Parathyroid adenoma (tissue), 2 donors: ENCODE results near the gene CCSER1.

Experiments
- H2AFZ ChIP-seq: fragments of 300-600 bp; sonication (generic); one replicate; pipeline ENCODE4 v1.7.0; 2017; ENCODE audit warnings: antibody characterized with exemption, mild to moderate bottlenecking
- H3K27ac ChIP-seq: fragments of 300-600 bp; sonication (generic); one replicate; pipeline ENCODE4 v1.7.0; 2017
- H3K27me3 ChIP-seq: fragments of 300-600 bp; sonication (generic); one replicate; pipeline ENCODE4 v1.7.0; 2017; ENCODE audit warnings: low read length; ENCODE audit not compliant: control insufficient read depth, insufficient read depth
- H3K36me3 ChIP-seq: fragments of 300-600 bp; sonication (generic); one replicate; pipeline ENCODE4 v1.7.0; 2017; ENCODE audit warnings: low read length; ENCODE audit not compliant: control insufficient read depth, insufficient read depth
- H3K4me1 ChIP-seq: fragments of 300-600 bp; sonication (generic); one replicate; pipeline ENCODE4 v1.7.0; 2017; ENCODE audit warnings: control low read depth
- H3K4me2 ChIP-seq: fragments of 300-600 bp; sonication (generic); one replicate; pipeline ENCODE4 v1.7.0; 2017; ENCODE audit warnings: low read length
- H3K4me3 ChIP-seq: fragments of 300-600 bp; sonication (generic); one replicate; pipeline ENCODE4 v1.7.0; 2017; ENCODE audit warnings: low read depth, low read length
- H3K79me2 ChIP-seq: fragments of 300-600 bp; sonication (generic); one replicate; pipeline ENCODE4 v1.7.0; 2017; ENCODE audit warnings: control low read depth
- H3K9ac ChIP-seq: fragments of 300-600 bp; sonication (generic); one replicate; pipeline ENCODE4 v1.7.0; 2017; ENCODE audit warnings: mild to moderate bottlenecking
- H3K9me3 ChIP-seq: fragments of 300-600 bp; sonication (generic); one replicate; pipeline ENCODE4 v1.7.0; 2017; ENCODE audit warnings: low read length; ENCODE audit not compliant: control insufficient read depth
- CTCF ChIP-seq: fragments of 300-600 bp; sonication (generic); IDR thresholded peaks from one replicate; pipeline ENCODE4 v1.7.0; 2017; ENCODE audit warnings: antibody characterized with exemption, mild to moderate bottlenecking
- donor health status: primary hyperparathyroidism.

The CCSER1 gene

GRCh38 chr4:90542216-90542615, 415.0 kb downstream of the CCSER1 start:
- no peak for TF ChIP-seq CTCF
- Histone ChIP-seq H3K27ac (no peak overlapping the region), H3K27me3 (no peaks in the 10 kb centered on the region), H3K9me3 (no peaks in the 10 kb centered on the region), H2AFZ (no peak overlapping the region), H3K36me3 (no peaks in the 10 kb centered on the region), H3K4me1 (no peaks in the 10 kb centered on the region), H3K79me2 (no peaks in the 10 kb centered on the region), H3K4me3 (no peak overlapping the region), H3K9ac (no peak overlapping the region), H3K4me2 (no peak overlapping the region)

- H3K4me2 ChIP-seq, result no peak overlapping the region
- H3K4me3 ChIP-seq, result no peak overlapping the region
- no peaks in the 10 kb centered on the region for H3K4me1 ChIP-seq
- no peak overlapping the region for H3K27ac ChIP-seq
- H3K36me3 ChIP-seq, result no peaks in the 10 kb centered on the region
- no peaks in the 10 kb centered on the region for H3K27me3 ChIP-seq
- no peak overlapping the region for H3K9ac ChIP-seq
- H2AFZ ChIP-seq, result no peak overlapping the region
- no peak for TF ChIP-seq CTCF
- no peaks in the 10 kb centered on the region for H3K79me2 ChIP-seq
- no peaks in the 10 kb centered on the region for H3K9me3 ChIP-seq
Measured at GRCh38 chr4:90543419-90544170, 416.4 kb downstream of the CCSER1 start.

GRCh38 chr4:90544532-90545045, 417.4 kb downstream of the CCSER1 start:
- H3K4me3 ChIP-seq, result no peak overlapping the region
- no peaks in the 10 kb centered on the region for H3K4me1 ChIP-seq

GRCh38 chr4:90545380-90545779, 418.2 kb downstream of the CCSER1 start:
- Histone ChIP-seq H2AFZ (no peak overlapping the region), H3K4me2 (no peak overlapping the region), H3K9ac (no peak overlapping the region), H3K4me1 (no peaks in the 10 kb centered on the region), H3K9me3 (no peaks in the 10 kb centered on the region), H3K36me3 (no peaks in the 10 kb centered on the region), H3K4me3 (no peak overlapping the region), H3K27ac (no peak overlapping the region), H3K27me3 (no peaks in the 10 kb centered on the region), H3K79me2 (no peaks in the 10 kb centered on the region)
- TF ChIP-seq CTCF, result no peak

More at GRCh38 chr4:90544532-90545045, 417.4 kb downstream of the CCSER1 start:
- Histone ChIP-seq H3K36me3 (no peaks in the 10 kb centered on the region), H3K9ac (no peak overlapping the region), H3K27ac (no peak overlapping the region), H2AFZ (no peak overlapping the region), H3K4me2 (no peak overlapping the region), H3K9me3 (no peaks in the 10 kb centered on the region), H3K79me2 (no peaks in the 10 kb centered on the region), H3K27me3 (no peaks in the 10 kb centered on the region)
- TF ChIP-seq CTCF, result no peak

GRCh38 chr4:90546114-90546513, 418.9 kb downstream of the CCSER1 start:
- Histone ChIP-seq H3K9ac (no peak overlapping the region), H3K4me3 (no peak overlapping the region), H3K27me3 (no peaks in the 10 kb centered on the region), H3K9me3 (no peaks in the 10 kb centered on the region), H3K36me3 (no peaks in the 10 kb centered on the region), H3K79me2 (no peaks in the 10 kb centered on the region), H2AFZ (no peak overlapping the region), H3K4me2 (no peak overlapping the region), H3K27ac (no peak overlapping the region), H3K4me1 (no peaks in the 10 kb centered on the region)
- no peak for TF ChIP-seq CTCF
